H1 (cell line): Measurements from ENCODE around the gene CTSC. TPM values are rescaled to one million over a fixed set of nuclear protein-coding genes. Genes with fewer than 3 reads are reported as not detected.
A peak's percentile ranks its signal among the peaks of the same experiment; 100 is the strongest.

Experiments
- CTCF ChIA-PET: fragments of 300-600 bp; sonication (Branson Sonifier 250); formaldehyde crosslinking; loops from one replicate; lab custom pipeline; 2021; ENCODE audit not compliant: partially characterized antibody; lab: Charles Lee
- POLR2A ChIA-PET: fragments of 300-600 bp; sonication (Branson Sonifier 250); formaldehyde crosslinking; loops from one replicate; lab custom pipeline; 2021; ENCODE audit warnings: inconsistent platforms; ENCODE audit not compliant: partially characterized antibody; lab: Charles Lee
- DNase-seq, 2 experiments: peaks; one replicate each; pipeline versions ENCODE4 v3.0.0 to v3.0.0-alpha.2; 2010 to 2022; ENCODE audit warnings: low spot score in 2 of 2, low read depth in 1 of 2, mixed read lengths in 1 of 2
- FAIRE-seq: peaks from 2 replicates; lab custom pipeline; 2011; peaks lifted over from hg19 to GRCh38; lab: Jason Lieb, UNC
- H2AFZ ChIP-seq: 2 replicates; pipeline ENCODE4 v1.8.1; 2012; ENCODE audit warnings: low read length, inconsistent platforms
- H2AK5ac ChIP-seq: 2 replicates; pipeline ENCODE4 v1.6.1; 2013; ENCODE audit warnings: low read depth, low read length
- H2BK120ac ChIP-seq: replicated peaks from 2 replicates; pipeline ENCODE3; 2013; ENCODE audit warnings: low read depth, low read length, inconsistent platforms
- H2BK12ac ChIP-seq: 2 replicates; pipeline ENCODE4 v1.6.1; 2013; ENCODE audit warnings: low read depth, low read length
- H2BK15ac ChIP-seq: 2 replicates; pipeline ENCODE4 v1.6.1; 2013; ENCODE audit warnings: low read length
- H2BK20ac ChIP-seq: 2 replicates; pipeline ENCODE4 v1.6.1; 2013; ENCODE audit warnings: low read length
- H2BK5ac ChIP-seq: 2 replicates; pipeline ENCODE4 v1.6.1; 2013; ENCODE audit warnings: low read depth, low read length
- H3K14ac ChIP-seq: 2 replicates; pipeline ENCODE4 v1.6.1; 2013; ENCODE audit warnings: inconsistent platforms; ENCODE audit not compliant: insufficient read length
- H3K18ac ChIP-seq: 2 replicates; pipeline ENCODE4 v1.6.1; 2013; ENCODE audit warnings: low read length; ENCODE audit errors: extremely low read depth
- H3K23ac ChIP-seq: 2 replicates; pipeline ENCODE4 v1.6.1; 2013; ENCODE audit warnings: inconsistent platforms; ENCODE audit not compliant: insufficient read length
- H3K23me2 ChIP-seq: 2 replicates; pipeline ENCODE4 v1.6.1; 2013; ENCODE audit warnings: low read depth, low read length
- H3K27ac ChIP-seq: 2 replicates; pipeline ENCODE4 v1.6.1; 2011; ENCODE audit warnings: low read depth, low read length, inconsistent platforms
- H3K27me3 ChIP-seq, 4 experiments: replicated peaks in 1 of 4; 1 replicate in 1 of 4; 2 replicates in 3 of 4; pipeline versions ENCODE4 v1.6.1 to v1.8.1; 2011 to 2013; ENCODE audit warnings: low read length in 3 of 4, mild to moderate bottlenecking in 3 of 4, inconsistent platforms in 2 of 4, mixed read lengths in 2 of 4, moderate library complexity in 1 of 4; ENCODE audit not compliant: control insufficient read depth in 3 of 4, insufficient read depth in 3 of 4; ENCODE audit errors: extremely low read depth in 1 of 4
- H3K36me3 ChIP-seq, 4 experiments: 2 replicates each; pipeline versions ENCODE4 v1.6.1 to v1.8.1; 2011 to 2013; ENCODE audit warnings: mild to moderate bottlenecking in 4 of 4, low read length in 3 of 4, moderate library complexity in 2 of 4, control low read depth in 1 of 4, inconsistent platforms in 1 of 4; ENCODE audit not compliant: insufficient read depth in 4 of 4, control insufficient read depth in 2 of 4
- H3K4ac ChIP-seq: replicated peaks from 2 replicates; pipeline ENCODE3; 2013; ENCODE audit warnings: low read length, low read depth, mixed read lengths, inconsistent platforms; ENCODE audit not compliant: insufficient read length
- H3K4me1 ChIP-seq, 4 experiments: replicated peaks in 1 of 4; 1 replicate in 1 of 4; 2 replicates in 3 of 4; pipeline versions ENCODE4 v1.6.1 to v1.8.1; 2011 to 2013; ENCODE audit warnings: low read length in 3 of 4, inconsistent platforms in 2 of 4, mixed read lengths in 1 of 4; ENCODE audit not compliant: insufficient read depth in 4 of 4, control insufficient read depth in 3 of 4
- H3K4me2 ChIP-seq, 2 experiments: 2 replicates each; pipeline versions ENCODE4 v1.6.1 to v1.8.1; 2011 to 2013; ENCODE audit warnings: low read depth in 2 of 2, low read length in 2 of 2, control low read depth in 1 of 2, inconsistent platforms in 1 of 2, mild to moderate bottlenecking in 1 of 2; ENCODE audit not compliant: insufficient read depth in 1 of 2
- H3K4me3 ChIP-seq, 4 experiments: fragments of 200-600, 300-600 bp in 1 of 4; sonication (generic), shearing (Covaris generic), sonication (Bioruptor Twin) in 1 of 4; 2 replicates each; pipeline versions ENCODE4 v1.5.1 to v1.8.1; 2011 to 2016; ENCODE audit warnings: low read length in 4 of 4, low read depth in 3 of 4, control low read depth in 2 of 4, inconsistent platforms in 2 of 4, mild to moderate bottlenecking in 2 of 4, mixed read lengths in 1 of 4, moderate library complexity in 1 of 4; ENCODE audit not compliant: insufficient read depth in 2 of 4; ENCODE audit errors: extremely low read depth in 1 of 4
- H3K56ac ChIP-seq: replicated peaks from 2 replicates; pipeline ENCODE3; 2013; ENCODE audit warnings: low read depth, mild to moderate bottlenecking, mixed read lengths, low read length, inconsistent platforms; ENCODE audit not compliant: insufficient read length
- H3K79me1 ChIP-seq: 2 replicates; pipeline ENCODE4 v1.6.1; 2013; ENCODE audit warnings: low read depth, low read length, control low read depth
- H3K79me2 ChIP-seq, 2 experiments: 2 replicates each; pipeline versions ENCODE4 v1.6.1 to v1.8.1; 2012 to 2013; ENCODE audit warnings: low read length in 2 of 2, mild to moderate bottlenecking in 2 of 2, inconsistent platforms in 1 of 2; ENCODE audit not compliant: insufficient read depth in 2 of 2, control insufficient read depth in 1 of 2
- H3K9ac ChIP-seq, 4 experiments: replicated peaks in 1 of 4; 1 replicate in 1 of 4; 2 replicates in 3 of 4; pipeline versions ENCODE4 v1.6.1 to v1.8.1; 2011 to 2013; ENCODE audit warnings: low read depth in 3 of 4, low read length in 3 of 4, control low read depth in 2 of 4, mild to moderate bottlenecking in 2 of 4, moderate library complexity in 2 of 4, inconsistent platforms in 1 of 4; ENCODE audit errors: extremely low read depth in 1 of 4
- H3K9me3 ChIP-seq, 2 experiments: 2 replicates each; pipeline versions ENCODE4 v1.6.1 to v1.8.1; 2012 to 2013; ENCODE audit warnings: mild to moderate bottlenecking in 2 of 2, moderate library complexity in 2 of 2, control low read depth in 1 of 2, inconsistent platforms in 1 of 2, low read depth in 1 of 2, low read length in 1 of 2, mixed read lengths in 1 of 2; ENCODE audit not compliant: insufficient read depth in 2 of 2
- H4K20me1 ChIP-seq, 2 experiments: replicated peaks in 1 of 2; 2 replicates each; pipeline versions ENCODE3 to v1.8.1; 2011 to 2013; ENCODE audit warnings: inconsistent platforms in 2 of 2, low read length in 2 of 2, mild to moderate bottlenecking in 1 of 2; ENCODE audit not compliant: insufficient read depth in 2 of 2, control insufficient read depth in 1 of 2
- H4K5ac ChIP-seq: 2 replicates; pipeline ENCODE4 v1.6.1; 2013; ENCODE audit warnings: low read length, low read depth, mixed read lengths, inconsistent platforms; ENCODE audit not compliant: insufficient read length
- H4K8ac ChIP-seq: 2 replicates; pipeline ENCODE4 v1.8.0; 2013; ENCODE audit warnings: mild to moderate bottlenecking, moderate library complexity, low read length, inconsistent platforms; ENCODE audit not compliant: insufficient read depth; ENCODE audit errors: extremely low read depth
- H4K91ac ChIP-seq: replicated peaks from 2 replicates; pipeline ENCODE3; 2013; ENCODE audit warnings: low read length, mixed read lengths, inconsistent platforms; ENCODE audit not compliant: insufficient read length
- CTCF ChIP-seq, 3 experiments: IDR thresholded peaks; 1 replicate in 2 of 3; 2 replicates in 1 of 3; pipeline versions ENCODE4 v1.5.1 to v1.6.1; 2011; ENCODE audit warnings: low read length in 3 of 3, mild to moderate bottlenecking in 3 of 3, inconsistent platforms in 2 of 3, low read depth in 1 of 3, moderate library complexity in 1 of 3; ENCODE audit not compliant: insufficient read depth in 1 of 3; ENCODE audit errors: control extremely low read depth in 1 of 3
- RAD21 ChIP-seq, 2 experiments: IDR thresholded peaks in 1 of 2; conservative IDR thresholded peaks in 1 of 2; 2 replicates each; pipeline ENCODE4 v1.6.1; 2011; ENCODE audit warnings: low read depth in 2 of 2, low read length in 2 of 2, improper control_type of control experiment in 1 of 2, inconsistent platforms in 1 of 2, mild to moderate bottlenecking in 1 of 2, moderate library complexity in 1 of 2
- SIX5 ChIP-seq: IDR thresholded peaks from 2 replicates; pipeline ENCODE4 v1.6.1; 2011; ENCODE audit warnings: mild to moderate bottlenecking, low read depth, low read length
- TCF12 ChIP-seq: IDR thresholded peaks from 2 replicates; pipeline ENCODE4 v1.6.1; 2011; ENCODE audit warnings: low read depth, mild to moderate bottlenecking, low read length
- TEAD4 ChIP-seq: IDR thresholded peaks from 2 replicates; pipeline ENCODE4 v1.6.1; 2012; ENCODE audit warnings: low read depth, low read length, inconsistent platforms, mixed read lengths
- WGBS, 2 experiments: shearing (Covaris generic) in 1 of 2; methylation state at CpG; one replicate each; pipeline versions ENCODE4 v1.1.6 to v1.1.7; 2013 to 2015; ENCODE audit warnings: low lambda C conversion rate in 2 of 2, mixed read lengths in 2 of 2, inconsistent platforms in 1 of 2, low coverage in 1 of 2, missing lambda C conversion rate in 1 of 2; ENCODE audit not compliant: insufficient replicate concordance in 2 of 2, insufficient coverage in 1 of 2, insufficient read length in 1 of 2; ENCODE audit errors: extremely low coverage in 1 of 2, missing lambda C conversion rate in 1 of 2; 5-methylcytosine and 5-hydroxymethylcytosine counted together
- polyA plus RNA-seq, 7 experiments: library from polyadenylated mRNA; depleted of rRNA in 3 of 7; stranded (reverse) in 5 of 7; unstranded in 2 of 7; fragments of >200 nt in 5 of 7; fragments of 200-250 nt in 2 of 7; gene quantifications; 1 replicate in 5 of 7; 2 replicates in 1 of 7; 4 replicates in 1 of 7; pipeline versions ENCODE4 v1.2.1 to v1.2.3, GENCODE V29; 2011 to 2013; ENCODE audit warnings: missing spikeins in 2 of 7, mixed read lengths in 2 of 7
- total RNA-seq: library from RNA; stranded (reverse); fragmentation: NEBNext Ultra II Directional; extraction: Animal tissue kit (Norgen Biotek cat#: 25700); gene quantifications from 2 replicates; pipeline ENCODE4 v1.2.1, GENCODE V29; 2021

The CTSC gene
- total and polyA plus RNA-seq, 2 of the 8 experiments (the other 6 are each of a cell fraction or from before 2014, with no cell fraction given) = 347 to 369 TPM

- Histone ChIP-seq H2BK12ac (no peak overlapping the region), H3K4me2 (no peak overlapping the region), H2AK5ac (no peak overlapping the region), H3K18ac (no peak overlapping the region), H3K23me2 (peaks cover 8% of the 10 kb centered on the region), H2BK15ac (no peak overlapping the region), H3K4me3 (no peak overlapping the region), H3K79me1 (no peaks in the 10 kb centered on the region), H4K20me1 (no peaks in the 10 kb centered on the region), H2AFZ (no peak overlapping the region), H4K5ac (no peak overlapping the region), H2BK20ac (no peak overlapping the region), H3K27ac (no peak overlapping the region), H3K23ac (no peak overlapping the region), H2BK120ac (no peak overlapping the region), H3K56ac (no peak overlapping the region), H3K27me3 (no peaks in the 10 kb centered on the region), H3K9ac (no peak overlapping the region), H4K91ac (no peak overlapping the region), H3K79me2 (peaks cover 0 to 19% of the 10 kb centered on the region in 2 experiments; a peak in 3 of 4 replicates), H3K4me1 (peaks cover 0 to 3% (median 1%) of the 10 kb centered on the region in 4 experiments; a peak in 3 of 7 replicates), H3K36me3 (no peaks in the 10 kb centered on the region), H2BK5ac (no peak overlapping the region), H3K14ac (no peak overlapping the region), H3K9me3 (no peaks in the 10 kb centered on the region), H4K8ac (no peak overlapping the region), H3K4ac (no peak overlapping the region)
- POLR2A ChIA-PET = interaction anchor here (1.0 to 2.0 kb wide), 4 partner anchors 8 to 16 kb away, joined by 4 to 5 read pairs (median 4); no protein-coding TSS in a partner anchor
- CTCF ChIA-PET = interaction anchor here (0.6 to 2.4 kb wide), 32 partner anchors 10 to 441 kb away, joined by 3 to 20 read pairs (median 4); no protein-coding TSS in a partner anchor
- 54% methylated on average over 4 of the region's 4 CpGs; no CpG with 5 or more reads in 1 of the 2 experiments for whole genome bisulfite sequencing, 2 experiments
- FAIRE-seq (no peak), DNase-seq (peak in 1 of 2 experiments; percentile 62)
- TF ChIP-seq TCF12 (no peak), RAD21 (IDR thresholded peaks at IDR 0.05 in 1 of 2, conservative IDR thresholded peaks at IDR 0.05 in 1 of 2; ENCODE audit: low read depth in 2 of 2, low read length in 2 of 2) (peak; percentile 63 to 77), CTCF (IDR thresholded peaks at IDR 0.05; ENCODE audit: control extremely low read depth in 1 of 3, insufficient read depth in 1 of 3, low read depth in 1 of 3, low read length in 3 of 3) (peak; percentile 73 to 80 (median 79)), TEAD4 (0 out of 2 replicates have a peak, but pooled peaks have one; percentile 16), SIX5 (no peak)
Observed at GRCh38 chr11:88341522-88342251, 4.2 kb upstream of the CTSC start.
